Adrenal gland (tissue), 12 donors: ENCODE results near the gene MAML3. TPM values are rescaled to one million over a fixed set of nuclear protein-coding genes. Genes with fewer than 3 reads are reported as not detected.

ENCODE experiments used
- DNase-seq, 7 donors: peaks; one replicate each; pipeline ENCODE4 v3.0.0-alpha.2; 2019 to 2020
- H3K27ac ChIP-seq, 5 donors: fragments of 200-600 bp; sonication (generic) in 4 of 5; 1 replicate in 3 of 5; 2 replicates in 2 of 5; pipeline versions ENCODE4 v1.5.1 to v1.8.0; 2016 to 2020; ENCODE audit warnings: mild to moderate bottlenecking in 1 of 5
- H3K27me3 ChIP-seq: fragments of 200-600 bp; 2 replicates; pipeline ENCODE4 v1.8.0; 2021
- H3K36me3 ChIP-seq, 2 donors: fragments of 200-600 bp; replicated peaks in 1 of 2; 1 replicate in 1 of 2; 2 replicates in 1 of 2; pipeline versions ENCODE4 v1.5.1 to v1.8.0; 2018 to 2022
- H3K4me1 ChIP-seq, 2 donors: fragments of 200-600 bp; replicated peaks in 1 of 2; 1 replicate in 1 of 2; 2 replicates in 1 of 2; pipeline versions ENCODE4 v1.5.1 to v1.8.0; 2018 to 2021
- H3K4me3 ChIP-seq, 4 donors: fragments of 200-600 bp; sonication (generic) in 3 of 4; one replicate each; pipeline ENCODE4 v1.5.1; 2016 to 2018
- H3K9me3 ChIP-seq, 3 donors: fragments of 200-600 bp; sonication (generic) in 1 of 3; replicated peaks in 1 of 3; 1 replicate in 2 of 3; 2 replicates in 1 of 3; pipeline versions ENCODE4 v1.5.1 to v1.8.0; 2016 to 2021
- POLR2A ChIP-seq, 2 donors: fragments of 450-650 bp; IDR thresholded peaks; one replicate each; pipeline ENCODE4 v1.6.1; 2017; ENCODE audit warnings: antibody characterized with exemption in 2 of 2, mild to moderate bottlenecking in 2 of 2, moderate library complexity in 1 of 2
- WGBS, 4 donors: extraction: QIAGEN DNeasy Blood & Tissue Kit in 2 of 4; methylation state at CpG; one replicate each; pipeline versions ENCODE4 v1.1.5 to v1.1.7; 2013 to 2017; 5-methylcytosine and 5-hydroxymethylcytosine counted together
- intact Hi-C, 2 donors: fragments of 100-400 bp; cut with DNase I; formaldehyde crosslinking; loops; one replicate each; pipeline versions ENCODE4 v1.14.1 to v1.15.0; 2022 to 2023
- polyA plus RNA-seq, 3 donors: library from polyadenylated mRNA; stranded (reverse); fragments of 200-250 nt in 2 of 3; fragments of 350-450 nt in 1 of 3; fragmentation: Illumina TruSeq in 1 of 3; extraction: RNeasy Lipid Tissue Mini Kit (QIAGEN cat#74804) in 1 of 3; gene quantifications; one replicate each; pipeline ENCODE4 v1.2.3, GENCODE V29; 2013 to 2014
- total RNA-seq, 9 donors: library from RNA; depleted of rRNA in 4 of 9; stranded (reverse); fragments of >200 nt in 4 of 9; fragments of 120-200 nt in 1 of 9; fragmentation: NEBNext Ultra II Directional in 1 of 9; extraction: Animal tissue kit (Norgen Biotek cat#: 25700) in 1 of 9; gene quantifications; one replicate each; pipeline versions ENCODE4 v1.1.0 to v1.2.4, GENCODE V29; 2013 to 2023
- TF ChIP-seq, protein P1 (sequence below), 6 experiments: fragments of 450-650 bp in 4 of 6; fragments of 200-600 bp in 2 of 6; sonication (generic) in 1 of 6; IDR thresholded peaks; 1 replicate in 5 of 6; 2 replicates in 1 of 6; pipeline versions ENCODE4 v1.5.1 to v1.8.0; 2016 to 2021; ENCODE audit warnings: antibody characterized with exemption in 6 of 6, mild to moderate bottlenecking in 2 of 6, moderate library complexity in 1 of 6
- donor health status: healthy with polysubstance abuse.
- donor health status: Bipolar disorder and iron deficiency.
- donor health status: DM: yes; HTN: yes; CAD: no.
- donor health status: DM: no; HTN: no; CAD: no.
- donor health status: DM: no; HTN: no; CAD: no.
- donor health status: DM: yes; HTN: yes; CAD: no.

The MAML3 gene
- total and polyA plus RNA-seq, 12 donors: 2.0 to 15.9 (median 8.4) TPM

- Histone ChIP-seq H3K27me3 (no peaks in the 10 kb centered on the region), H3K9me3 (no peaks in the 10 kb centered on the region), H3K4me1 (peaks cover 13 to 60% of the 10 kb centered on the region in 2 donors), H3K36me3 (no peaks in the 10 kb centered on the region), H3K4me3 (no peak overlapping the region), H3K27ac (peak overlapping the region in 1 of 5 donors; percentile 13)
- WGBS, 4 donors: 73 to 82% (median 78%) methylated on average over 5 of the region's 5 CpGs
- TF ChIP-seq, protein P1, sequence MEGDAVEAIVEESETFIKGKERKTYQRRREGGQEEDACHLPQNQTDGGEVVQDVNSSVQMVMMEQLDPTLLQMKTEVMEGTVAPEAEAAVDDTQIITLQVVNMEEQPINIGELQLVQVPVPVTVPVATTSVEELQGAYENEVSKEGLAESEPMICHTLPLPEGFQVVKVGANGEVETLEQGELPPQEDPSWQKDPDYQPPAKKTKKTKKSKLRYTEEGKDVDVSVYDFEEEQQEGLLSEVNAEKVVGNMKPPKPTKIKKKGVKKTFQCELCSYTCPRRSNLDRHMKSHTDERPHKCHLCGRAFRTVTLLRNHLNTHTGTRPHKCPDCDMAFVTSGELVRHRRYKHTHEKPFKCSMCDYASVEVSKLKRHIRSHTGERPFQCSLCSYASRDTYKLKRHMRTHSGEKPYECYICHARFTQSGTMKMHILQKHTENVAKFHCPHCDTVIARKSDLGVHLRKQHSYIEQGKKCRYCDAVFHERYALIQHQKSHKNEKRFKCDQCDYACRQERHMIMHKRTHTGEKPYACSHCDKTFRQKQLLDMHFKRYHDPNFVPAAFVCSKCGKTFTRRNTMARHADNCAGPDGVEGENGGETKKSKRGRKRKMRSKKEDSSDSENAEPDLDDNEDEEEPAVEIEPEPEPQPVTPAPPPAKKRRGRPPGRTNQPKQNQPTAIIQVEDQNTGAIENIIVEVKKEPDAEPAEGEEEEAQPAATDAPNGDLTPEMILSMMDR (IDR thresholded peaks at IDR 0.05): no peak
- no peak for TF ChIP-seq POLR2A (IDR thresholded peaks at IDR 0.05)
- intact Hi-C loops: no loop called here
- no peak for DNase-seq
Observed at GRCh38 chr4:140088323-140088967, 65.5 kb downstream of the MAML3 start.

GRCh38 chr4:140085881-140086280 is 68.1 kb downstream of the MAML3 start:
- Histone ChIP-seq H3K4me1 (peaks cover 7 to 41% of the 10 kb centered on the region in 2 donors), H3K27me3 (no peaks in the 10 kb centered on the region), H3K36me3 (no peaks in the 10 kb centered on the region), H3K27ac (no peak overlapping the region), H3K9me3 (no peaks in the 10 kb centered on the region), H3K4me3 (no peak overlapping the region)
- intact Hi-C loops: no loop called here
- TF ChIP-seq, protein P1 (IDR thresholded peaks at IDR 0.05): no peak
- no peak for TF ChIP-seq POLR2A (IDR thresholded peaks at IDR 0.05)
- no peak for DNase-seq
- WGBS, 4 donors: 87 to 91% (median 91%) methylated on average over 4 of the region's 4 CpGs

GRCh38 chr4:140085062-140085622 is 68.8 kb downstream of the MAML3 start:
- Histone ChIP-seq H3K4me3 (no peak overlapping the region), H3K9me3 (no peaks in the 10 kb centered on the region), H3K27me3 (no peaks in the 10 kb centered on the region), H3K4me1 (peaks cover 2 to 34% of the 10 kb centered on the region in 2 donors), H3K27ac (peak overlapping the region in 2 of 5 donors; percentile 6 to 15), H3K36me3 (no peaks in the 10 kb centered on the region)
- TF ChIP-seq, protein P1 (IDR thresholded peaks at IDR 0.05): no peak
- no peak for TF ChIP-seq POLR2A (IDR thresholded peaks at IDR 0.05)
- WGBS, 4 donors: 84 to 85% (median 85%) methylated on average over 9 of the region's 9 CpGs
- intact Hi-C loops: no loop called here
- DNase-seq: no peak

DNA sequence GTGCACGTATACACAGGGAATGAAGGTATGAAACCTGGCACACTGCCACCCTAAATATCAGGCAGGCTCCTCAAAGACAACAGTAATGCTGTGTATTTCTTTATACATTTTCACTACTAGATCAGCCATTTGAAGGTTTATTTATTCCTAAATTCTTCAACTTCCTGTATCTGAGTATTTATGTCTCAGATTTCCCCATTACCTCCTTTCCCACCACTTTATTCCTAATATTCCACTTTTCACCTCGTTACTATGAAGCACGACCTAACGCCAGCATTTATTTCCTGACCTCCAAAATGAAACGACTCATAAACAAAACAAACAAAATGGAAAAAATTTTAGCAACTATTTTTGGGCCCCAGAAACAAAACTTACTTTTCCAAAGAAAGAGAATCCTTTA is 69.6 kb downstream of the MAML3 start:
- Histone ChIP-seq H3K27me3 (no peaks in the 10 kb centered on the region), H3K27ac (peak overlapping the region in 2 of 5 donors; percentile 6 to 15), H3K9me3 (no peaks in the 10 kb centered on the region), H3K36me3 (no peaks in the 10 kb centered on the region), H3K4me1 (peaks cover 0 to 27% of the 10 kb centered on the region in 2 donors), H3K4me3 (no peak overlapping the region)
- WGBS, 4 donors: 42 to 52% (median 46%) methylated on average over 5 of the region's 5 CpGs
- intact Hi-C loops: no loop called here
- TF ChIP-seq, protein P1 (IDR thresholded peaks at IDR 0.05): no peak
- no peak for TF ChIP-seq POLR2A (IDR thresholded peaks at IDR 0.05)
- no peak for DNase-seq
